ENCODE results near the gene CALCB.

CALCB gene

DNA sequence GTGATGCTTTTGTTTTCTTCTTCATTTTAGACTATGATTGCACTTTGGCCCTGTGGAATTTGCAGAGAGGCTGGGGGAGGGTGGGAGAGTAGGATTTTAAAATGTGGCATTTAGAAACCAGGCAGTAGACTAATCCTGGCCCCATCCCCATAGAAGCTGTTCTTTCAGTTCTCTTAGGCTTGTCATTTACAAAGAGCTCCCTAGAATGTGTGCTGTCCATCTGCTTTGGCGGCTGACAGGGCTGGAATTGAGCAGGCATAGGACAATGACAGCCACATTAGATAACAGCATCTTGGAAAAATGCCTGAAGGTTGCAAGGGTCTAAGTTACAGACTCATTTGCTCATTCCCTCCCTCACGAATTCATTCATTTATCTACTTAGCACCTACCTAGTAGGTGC is 51.1 kb downstream of the CALCB start:
- Histone ChIP-seq H3K14ac (ENCODE audit: low read length) (no peak overlapping the region), H3K36me3 (ENCODE audit: control insufficient read depth in 1 of 2, insufficient read depth in 2 of 2, low read length in 2 of 2) (no peaks in the 10 kb centered on the region), H4K12ac (ENCODE audit: low read depth, low read length) (no peak overlapping the region), H2AK5ac (ENCODE audit: low read length) (no peak overlapping the region), H3K79me1 (ENCODE audit: low read length) (no peaks in the 10 kb centered on the region), H3K9ac (ENCODE audit: low read length) (no peak overlapping the region), H4K8ac (ENCODE audit: low read depth, low read length) (no peak overlapping the region), H4K91ac (ENCODE audit: low read depth, low read length) (no peak overlapping the region), H2AFZ (ENCODE audit: insufficient read depth, low read length, poor library complexity) (no peak overlapping the region), H3K79me2 (ENCODE audit: control insufficient read depth, insufficient read depth, low read length, poor library complexity) (no peaks in the 10 kb centered on the region), H2BK5ac (ENCODE audit: low read depth, low read length, poor library complexity) (no peak overlapping the region), H3K4me3 (ENCODE audit: low read depth, low read length) (no peak overlapping the region), H3K18ac (ENCODE audit: low read length) (no peak overlapping the region), H3K4me1 (ENCODE audit: control insufficient read depth in 1 of 2, insufficient read depth in 2 of 2, low read length in 2 of 2) (peaks cover 0 to 2% of the 10 kb centered on the region in 2 experiments), H3K4ac (ENCODE audit: low read depth, low read length) (no peak overlapping the region), H3K23ac (ENCODE audit: low read length) (no peak overlapping the region), H3K9me3 (ENCODE audit: insufficient read depth, low read depth, low read length) (no peaks in the 10 kb centered on the region), H3K27me3 (ENCODE audit: insufficient read depth, low read length) (no peaks in the 10 kb centered on the region), H2BK120ac (ENCODE audit: insufficient read depth, low read length, poor library complexity) (no peak overlapping the region), H3K27ac (ENCODE audit: low read depth, low read length) (no peak overlapping the region), H3K4me2 (ENCODE audit: low read length) (no peak overlapping the region), H2BK12ac (ENCODE audit: low read length) (no peak overlapping the region)
- no peak for DNase-seq
- WGBS (ENCODE audit: extremely low coverage, insufficient coverage, insufficient read length) = no CpG with 5 or more reads among the region's 2 CpGs

DNA sequence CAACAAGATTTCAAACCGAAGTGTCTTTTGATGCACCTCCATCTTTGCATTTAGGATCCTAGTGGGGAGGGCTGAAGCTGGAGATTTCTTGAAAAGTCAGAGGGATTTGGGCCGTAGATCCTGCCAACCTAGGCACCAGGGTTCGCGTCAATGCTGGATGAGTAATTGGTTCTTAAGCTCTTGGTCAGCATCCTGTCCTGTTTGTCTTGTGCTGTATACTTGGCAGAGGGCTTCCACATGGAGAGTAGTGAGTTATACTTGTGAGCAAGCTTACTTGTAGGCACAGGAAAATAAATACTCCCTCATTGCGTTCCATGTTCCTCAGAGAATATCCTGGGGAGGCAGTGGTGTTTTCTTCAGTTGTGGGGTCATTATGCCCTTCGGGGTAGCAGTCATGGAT is 53.9 kb downstream of the CALCB start:
- no peak overlapping the region for H3K14ac ChIP-seq (ENCODE audit: low read length)
- H3K27me3 ChIP-seq (ENCODE audit: insufficient read depth, low read length) = no peaks in the 10 kb centered on the region
- no peak overlapping the region for H2BK120ac ChIP-seq (ENCODE audit: insufficient read depth, low read length, poor library complexity)
- no peaks in the 10 kb centered on the region for H3K79me2 ChIP-seq (ENCODE audit: control insufficient read depth, insufficient read depth, low read length, poor library complexity)
- no peak overlapping the region for H3K27ac ChIP-seq (ENCODE audit: low read depth, low read length)
- no peak overlapping the region for H4K8ac ChIP-seq (ENCODE audit: low read depth, low read length)
- H3K4me1 ChIP-seq (ENCODE audit: control insufficient read depth in 1 of 2, insufficient read depth in 2 of 2, low read length in 2 of 2) = peaks cover 0 to 2% of the 10 kb centered on the region in 2 experiments
- H2AFZ ChIP-seq (ENCODE audit: insufficient read depth, low read length, poor library complexity) = no peak overlapping the region
- no peak overlapping the region for H4K12ac ChIP-seq (ENCODE audit: low read depth, low read length)
- no peak overlapping the region for H3K4me3 ChIP-seq (ENCODE audit: low read depth, low read length)
- H3K4ac ChIP-seq (ENCODE audit: low read depth, low read length) = no peak overlapping the region
- H3K4me2 ChIP-seq (ENCODE audit: low read length) = no peak overlapping the region
- no peak overlapping the region for H2AK5ac ChIP-seq (ENCODE audit: low read length)
- no peak overlapping the region for H4K91ac ChIP-seq (ENCODE audit: low read depth, low read length)
- H3K9me3 ChIP-seq (ENCODE audit: insufficient read depth, low read depth, low read length) = no peaks in the 10 kb centered on the region
- no peak overlapping the region for H3K23ac ChIP-seq (ENCODE audit: low read length)
- no CpG with 5 or more reads among the region's 6 CpGs for WGBS (ENCODE audit: extremely low coverage, insufficient coverage, insufficient read length)
- H3K9ac ChIP-seq (ENCODE audit: low read length) = no peak overlapping the region
- H3K79me1 ChIP-seq (ENCODE audit: low read length) = no peaks in the 10 kb centered on the region
- no peak overlapping the region for H3K18ac ChIP-seq (ENCODE audit: low read length)
- H2BK5ac ChIP-seq (ENCODE audit: low read depth, low read length, poor library complexity) = no peak overlapping the region
- no peak overlapping the region for H2BK12ac ChIP-seq (ENCODE audit: low read length)
- DNase-seq = no peak
- no peaks in the 10 kb centered on the region for H3K36me3 ChIP-seq (ENCODE audit: control insufficient read depth in 1 of 2, insufficient read depth in 2 of 2, low read length in 2 of 2)
